IPS-15b (cell line): ENCODE data around the gene KLHL3.
A peak's percentile ranks its signal among the peaks of the same experiment; 100 is the strongest.

Experiments
- H3K27me3 ChIP-seq: one replicate; pipeline ENCODE4 v1.6.1; 2013; ENCODE audit warnings: low read length; ENCODE audit not compliant: control insufficient read depth, insufficient read depth
- H3K36me3 ChIP-seq: one replicate; pipeline ENCODE4 v1.6.1; 2013; ENCODE audit warnings: low read length; ENCODE audit not compliant: control insufficient read depth, insufficient read depth
- H3K4me1 ChIP-seq: one replicate; pipeline ENCODE4 v1.6.1; 2013; ENCODE audit warnings: mild to moderate bottlenecking, low read length; ENCODE audit not compliant: control insufficient read depth, insufficient read depth
- H3K4me3 ChIP-seq: one replicate; pipeline ENCODE4 v1.5.1; 2013; ENCODE audit warnings: low read depth, low read length
- H3K9ac ChIP-seq: one replicate; pipeline ENCODE4 v1.6.1; 2013; ENCODE audit warnings: low read depth, mild to moderate bottlenecking, low read length
- H3K9me3 ChIP-seq: one replicate; pipeline ENCODE4 v1.6.1; 2013; ENCODE audit warnings: mild to moderate bottlenecking, low read length; ENCODE audit not compliant: control insufficient read depth, insufficient read depth

Gene KLHL3

DNA sequence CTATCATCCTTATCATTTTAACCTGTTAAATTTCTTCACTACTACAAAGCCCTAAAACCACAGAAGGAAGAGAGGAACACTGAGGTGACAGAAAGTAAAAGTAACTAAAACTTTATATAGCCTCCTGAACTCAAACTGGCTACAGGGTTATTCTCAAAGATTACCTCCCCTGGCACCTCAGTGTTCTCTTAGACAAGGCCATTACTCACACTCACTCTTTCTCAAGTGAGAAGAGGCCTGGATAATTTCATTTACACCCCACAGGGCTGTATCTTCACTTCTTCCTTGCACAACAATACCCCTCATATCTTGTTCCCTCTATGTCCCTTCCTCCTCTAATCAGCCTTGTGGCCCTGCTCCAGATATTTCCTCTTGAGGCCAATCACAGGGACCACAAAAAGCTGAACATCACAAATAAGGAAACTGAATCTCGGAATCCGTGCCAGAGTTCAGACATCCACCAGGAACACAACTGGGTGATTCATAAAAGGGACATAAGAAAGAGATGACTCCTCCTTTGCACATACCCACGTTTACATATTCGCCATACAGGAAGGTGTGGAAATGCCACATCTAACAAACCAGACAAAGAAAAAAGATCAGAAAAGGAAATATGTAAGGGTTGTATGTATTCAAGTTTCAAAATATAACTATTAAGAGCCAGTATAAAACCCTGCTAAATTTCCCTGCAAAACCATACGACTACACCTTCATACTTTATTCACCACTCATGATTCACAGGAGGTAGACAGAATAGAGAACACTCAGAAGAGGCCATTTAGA is 1.7 kb upstream of the KLHL3 start:
- Histone ChIP-seq H3K4me3 (no peak overlapping the region), H3K9me3 (no peaks in the 10 kb centered on the region), H3K9ac (no peak overlapping the region), H3K27me3 (no peaks in the 10 kb centered on the region), H3K4me1 (peaks cover 21% of the 10 kb centered on the region), H3K36me3 (no peaks in the 10 kb centered on the region)

DNA sequence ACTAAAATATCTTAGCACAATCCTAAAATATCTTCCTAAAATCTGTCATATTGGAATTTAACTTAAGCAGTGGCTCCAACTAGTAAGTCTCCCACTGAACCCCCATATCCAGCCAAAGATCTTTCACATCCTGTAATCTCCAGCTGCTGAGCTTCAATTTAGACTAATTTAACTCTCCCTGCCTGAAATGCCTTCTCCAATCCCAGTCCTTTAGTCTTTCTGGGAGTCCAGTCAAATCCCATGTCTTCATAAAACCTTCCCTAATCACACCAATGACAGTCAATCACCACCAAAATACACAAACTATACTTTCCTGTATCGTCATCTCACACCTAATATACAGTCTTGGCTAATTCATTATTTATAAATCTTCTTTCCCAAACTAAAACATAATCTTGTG is 607 bp upstream of the KLHL3 start:
- Histone ChIP-seq H3K4me1 (peaks cover 16% of the 10 kb centered on the region), H3K36me3 (no peaks in the 10 kb centered on the region), H3K9ac (no peak overlapping the region), H3K27me3 (no peaks in the 10 kb centered on the region), H3K4me3 (no peak overlapping the region), H3K9me3 (no peaks in the 10 kb centered on the region)

DNA sequence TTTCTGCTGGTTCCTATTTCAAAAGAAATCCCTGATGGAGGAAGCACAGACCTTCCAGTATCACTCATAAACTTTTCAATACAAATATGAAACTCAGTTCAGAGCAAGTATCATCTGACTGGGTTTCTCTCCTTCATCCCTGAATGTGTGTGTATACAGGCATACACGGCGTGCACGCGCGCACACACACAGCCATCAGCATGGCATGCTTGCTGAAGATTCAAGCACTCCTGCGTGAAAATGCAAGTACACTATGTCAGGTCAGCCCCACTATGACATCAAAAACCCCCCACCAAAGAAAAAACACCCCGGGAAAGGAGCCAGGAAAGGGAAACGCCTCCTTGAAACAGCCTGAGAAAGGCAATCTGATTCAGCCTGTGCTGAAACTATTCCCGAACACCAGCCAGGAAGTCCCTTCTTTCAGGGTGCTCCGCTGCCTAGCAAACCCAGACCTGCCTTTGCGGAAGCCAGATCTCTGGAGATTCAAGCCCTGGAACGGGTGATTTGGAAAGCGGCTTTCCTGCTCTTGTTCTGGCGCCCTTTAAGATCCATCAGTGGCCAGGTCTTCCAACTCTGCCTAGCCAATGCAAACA is 831 bp downstream of the KLHL3 start:
- Histone ChIP-seq H3K36me3 (no peaks in the 10 kb centered on the region), H3K9ac (peak overlapping the region; percentile 70), H3K4me3 (peak overlapping the region; percentile 89), H3K9me3 (no peaks in the 10 kb centered on the region), H3K4me1 (peaks cover 14% of the 10 kb centered on the region), H3K27me3 (no peaks in the 10 kb centered on the region)

DNA sequence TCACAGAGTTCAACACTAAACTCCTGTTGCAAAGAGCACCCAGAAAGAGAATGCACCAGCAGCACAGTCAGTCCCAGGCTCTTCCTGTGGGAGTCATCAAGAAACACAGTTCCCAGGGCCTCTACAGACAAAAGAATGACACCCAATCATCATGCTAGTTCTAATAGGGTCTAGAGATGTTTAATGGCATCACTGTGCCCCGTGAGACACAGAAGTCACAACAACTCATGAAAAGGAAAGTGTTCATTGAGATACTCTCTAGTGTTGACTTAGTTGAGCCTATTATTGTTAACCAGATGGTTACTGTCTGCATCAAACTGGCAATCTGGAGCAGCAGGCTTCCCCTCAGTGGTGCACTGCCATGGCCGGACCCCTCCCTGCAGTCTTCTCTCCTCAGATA is 1.6 kb downstream of the KLHL3 start:
- H3K9ac ChIP-seq: no peak overlapping the region
- H3K27me3 ChIP-seq: no peaks in the 10 kb centered on the region
- peaks cover 14% of the 10 kb centered on the region for H3K4me1 ChIP-seq
- no peaks in the 10 kb centered on the region for H3K36me3 ChIP-seq
- peak overlapping the region; percentile 89 for H3K4me3 ChIP-seq
- no peaks in the 10 kb centered on the region for H3K9me3 ChIP-seq

DNA sequence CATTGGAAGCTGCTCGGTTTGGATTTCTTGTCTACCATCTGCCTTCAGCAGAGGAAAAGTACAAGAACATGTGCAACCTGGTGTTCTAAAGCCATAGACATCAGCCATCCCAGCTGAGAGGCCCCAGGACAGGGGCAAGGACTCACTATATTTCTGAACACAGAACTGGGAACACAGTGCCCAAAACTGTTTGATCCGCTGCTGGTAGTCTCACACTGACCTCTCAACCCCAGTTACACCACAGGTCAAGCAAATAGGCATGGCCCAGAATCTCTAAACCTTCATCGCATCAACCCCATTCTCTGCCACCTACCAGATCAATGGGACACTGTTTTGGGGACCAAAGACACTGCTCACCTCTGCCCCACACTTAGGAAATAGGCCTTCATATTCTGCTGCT is 2.0 kb downstream of the KLHL3 start:
- H3K27me3 ChIP-seq: no peaks in the 10 kb centered on the region
- H3K36me3 ChIP-seq: no peaks in the 10 kb centered on the region
- H3K9me3 ChIP-seq: no peaks in the 10 kb centered on the region
- H3K4me3 ChIP-seq: peak overlapping the region; percentile 89
- no peak overlapping the region for H3K9ac ChIP-seq
- peaks cover 14% of the 10 kb centered on the region for H3K4me1 ChIP-seq

DNA sequence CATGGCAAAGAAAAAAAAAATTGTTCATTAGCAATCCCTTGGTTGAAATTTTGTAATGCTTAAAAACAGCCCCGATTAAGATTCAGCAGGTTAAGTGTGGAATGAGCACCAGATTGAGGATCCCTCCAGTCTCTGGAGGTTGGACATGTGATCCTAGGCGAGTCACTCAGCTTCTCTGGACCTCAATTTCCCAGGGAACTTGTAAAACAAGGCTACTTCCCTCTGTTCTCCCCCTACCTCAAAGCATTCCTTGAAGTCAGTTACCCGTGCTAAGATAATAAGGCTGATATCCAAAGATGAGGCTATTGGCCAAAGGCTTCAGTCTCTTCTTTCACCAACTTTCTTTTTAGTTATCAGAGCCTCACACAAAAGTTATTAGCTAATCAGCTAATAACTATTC is 2.9 kb downstream of the KLHL3 start:
- Histone ChIP-seq H3K4me3 (no peak overlapping the region), H3K27me3 (no peaks in the 10 kb centered on the region), H3K4me1 (peaks cover 14% of the 10 kb centered on the region), H3K9ac (no peak overlapping the region), H3K36me3 (no peaks in the 10 kb centered on the region), H3K9me3 (no peaks in the 10 kb centered on the region)

DNA sequence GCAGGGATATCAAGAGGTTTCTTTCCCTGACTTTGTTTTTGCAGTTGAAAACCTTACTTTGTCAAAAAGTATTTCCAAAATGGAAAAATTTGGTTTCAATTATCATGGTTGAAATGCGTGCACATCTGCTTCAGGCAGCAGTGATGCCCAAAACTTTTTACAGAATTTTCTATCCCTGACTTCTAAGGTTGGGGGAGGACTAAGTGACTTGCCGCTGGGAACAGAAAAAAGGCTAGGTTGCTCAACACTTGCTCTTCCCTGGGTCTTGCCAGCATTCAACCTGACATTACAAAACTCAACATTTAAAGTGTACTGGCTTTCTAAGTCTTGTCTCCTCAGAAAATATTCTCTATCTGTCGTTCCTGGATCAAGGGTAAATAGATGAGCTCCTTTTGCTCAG is 4.7 kb downstream of the KLHL3 start:
- H3K9ac ChIP-seq: no peak overlapping the region
- H3K36me3 ChIP-seq: no peaks in the 10 kb centered on the region
- H3K4me1 ChIP-seq: peaks cover 12% of the 10 kb centered on the region
- no peaks in the 10 kb centered on the region for H3K9me3 ChIP-seq
- no peak overlapping the region for H3K4me3 ChIP-seq
- H3K27me3 ChIP-seq: no peaks in the 10 kb centered on the region

DNA sequence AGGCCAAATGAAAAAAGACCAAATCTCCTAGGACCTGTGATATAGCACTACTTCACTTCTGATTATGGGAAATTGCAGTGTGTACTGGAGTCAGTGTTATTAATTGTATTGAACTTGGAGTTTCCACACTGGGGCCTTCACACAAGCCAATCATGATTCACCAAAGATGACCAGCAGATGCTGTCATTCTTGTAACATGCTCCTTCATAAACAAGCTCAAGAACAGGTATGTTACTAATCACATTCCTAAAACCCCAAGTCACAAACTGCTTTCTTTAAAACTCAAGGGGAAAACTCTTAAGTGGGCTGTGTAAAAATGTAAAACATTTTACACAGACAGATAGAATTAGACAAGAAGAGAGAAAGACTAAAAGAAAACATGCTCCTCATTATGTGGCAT is 5.6 kb downstream of the KLHL3 start:
- Histone ChIP-seq H3K27me3 (no peaks in the 10 kb centered on the region), H3K4me3 (no peak overlapping the region)

DNA sequence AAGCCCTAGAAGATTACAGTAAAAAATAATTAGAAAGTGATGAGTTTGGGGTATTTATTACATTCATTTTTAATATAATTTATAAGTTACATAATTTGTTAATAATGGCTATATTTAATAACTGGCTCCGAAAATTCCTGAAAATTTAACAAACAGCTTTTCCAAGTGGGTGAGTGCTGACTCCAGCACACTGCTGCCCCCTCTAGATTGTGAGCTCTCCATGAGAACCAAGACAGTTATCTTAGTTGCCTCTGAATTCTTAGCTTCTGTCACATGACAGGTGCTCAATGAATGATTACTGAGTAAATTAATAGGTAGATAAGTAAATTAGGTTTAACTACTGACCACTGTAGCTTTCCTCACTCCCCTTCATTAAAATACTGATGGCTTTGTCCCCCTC is 7.8 kb downstream of the KLHL3 start:
- H3K9ac ChIP-seq: no peak overlapping the region
- H3K36me3 ChIP-seq: no peaks in the 10 kb centered on the region
- no peaks in the 10 kb centered on the region for H3K4me1 ChIP-seq
- no peaks in the 10 kb centered on the region for H3K9me3 ChIP-seq
- no peak overlapping the region for H3K4me3 ChIP-seq
- H3K27me3 ChIP-seq: no peaks in the 10 kb centered on the region

More for the DNA sequence above, 5.6 kb downstream of the KLHL3 start:
- no peaks in the 10 kb centered on the region for H3K36me3 ChIP-seq
- no peak overlapping the region for H3K9ac ChIP-seq
- peaks cover 11% of the 10 kb centered on the region for H3K4me1 ChIP-seq
- no peaks in the 10 kb centered on the region for H3K9me3 ChIP-seq

DNA sequence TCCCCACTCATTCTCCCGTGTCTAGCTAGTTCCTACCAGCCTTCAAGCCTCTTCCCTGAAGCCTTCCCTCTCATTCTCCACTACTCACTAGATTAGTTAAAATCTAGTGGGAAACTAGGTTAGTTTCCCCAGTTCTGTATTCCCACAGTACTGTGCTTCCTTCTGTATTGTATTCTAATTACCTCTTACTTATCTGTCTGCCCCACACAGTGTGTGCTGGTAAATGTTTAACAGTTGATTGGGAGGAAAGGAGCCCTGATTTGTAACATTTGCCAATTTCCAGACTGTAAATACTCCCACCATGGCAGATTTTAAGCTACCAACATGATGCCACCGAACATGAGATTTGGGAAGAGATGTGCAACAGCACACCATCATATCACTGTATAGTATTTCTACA is 8.3 kb downstream of the KLHL3 start:
- H3K4me1 ChIP-seq: no peaks in the 10 kb centered on the region
- H3K4me3 ChIP-seq: no peak overlapping the region
- H3K27me3 ChIP-seq: no peaks in the 10 kb centered on the region
- no peaks in the 10 kb centered on the region for H3K36me3 ChIP-seq
- H3K9ac ChIP-seq: no peak overlapping the region
- H3K9me3 ChIP-seq: no peaks in the 10 kb centered on the region

DNA sequence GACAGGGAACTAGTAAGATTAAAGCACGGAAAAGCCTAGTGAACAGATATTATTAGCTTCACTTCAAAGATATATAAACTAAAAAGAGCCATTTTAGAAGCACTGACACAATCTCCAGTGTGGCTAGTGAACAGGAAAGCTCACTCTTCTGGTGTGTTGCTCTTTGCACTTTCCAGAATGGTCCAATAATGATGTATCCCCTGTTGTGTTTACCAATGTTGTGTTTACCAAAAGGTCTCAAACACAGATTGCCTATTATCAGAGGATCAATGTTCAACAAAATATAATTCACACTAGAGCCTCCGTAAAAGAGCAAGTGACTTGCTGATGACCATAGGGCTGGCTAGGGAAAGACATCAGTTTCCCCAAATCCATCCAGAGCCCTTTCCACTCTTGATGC is 11.6 kb downstream of the KLHL3 start:
- Histone ChIP-seq H3K4me3 (no peak overlapping the region), H3K9ac (no peak overlapping the region), H3K4me1 (no peaks in the 10 kb centered on the region), H3K9me3 (no peaks in the 10 kb centered on the region), H3K36me3 (no peaks in the 10 kb centered on the region), H3K27me3 (no peaks in the 10 kb centered on the region)

DNA sequence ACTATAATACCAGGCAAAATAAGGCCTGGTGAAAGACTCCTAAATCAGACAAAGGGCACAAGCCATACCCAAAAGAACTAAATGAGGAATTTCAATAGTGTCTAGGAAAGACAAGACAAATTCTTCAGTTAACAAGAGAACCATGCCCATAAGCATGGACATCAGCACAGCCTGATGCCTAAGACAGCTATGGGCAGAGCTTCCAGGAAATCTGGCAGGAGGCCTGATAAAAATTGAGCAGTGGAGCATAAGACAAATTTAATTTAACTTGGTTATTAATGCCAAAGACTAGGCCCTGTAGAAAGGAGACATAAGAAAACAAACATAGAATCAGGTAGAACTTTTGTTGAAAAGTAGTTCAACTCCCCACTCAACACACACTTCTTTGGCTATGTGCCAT is 17.3 kb downstream of the KLHL3 start:
- H3K36me3 ChIP-seq: no peaks in the 10 kb centered on the region
- H3K9me3 ChIP-seq: no peaks in the 10 kb centered on the region
- no peak overlapping the region for H3K9ac ChIP-seq
- H3K4me1 ChIP-seq: no peaks in the 10 kb centered on the region
- H3K4me3 ChIP-seq: no peak overlapping the region
- H3K27me3 ChIP-seq: no peaks in the 10 kb centered on the region
